ENCODE data around the gene ADGRB3. TPM values are rescaled to one million over a fixed set of nuclear protein-coding genes. Genes with fewer than 3 reads are reported as not detected.

Gene ADGRB3
- total RNA-seq, 1 donor from 2014 or later, result 8.5 TPM

DNA sequence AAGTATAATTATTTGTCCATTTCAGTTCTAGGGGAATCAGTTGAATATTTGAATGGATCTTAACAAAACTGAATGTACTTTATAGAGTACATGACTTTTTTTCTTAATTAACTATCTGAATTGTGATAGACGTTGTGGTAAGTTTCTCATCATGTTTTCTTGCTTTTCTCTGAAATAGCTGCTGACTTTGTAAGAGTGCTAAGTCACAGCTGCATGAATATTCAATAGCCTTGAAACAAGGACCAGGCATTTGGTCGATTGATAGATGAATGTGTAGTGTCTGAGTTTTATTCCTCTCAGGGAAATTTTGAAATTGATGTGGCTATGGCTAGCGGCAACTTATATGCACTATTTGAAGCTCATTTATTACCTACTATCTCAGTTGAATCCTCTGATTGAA, 56.0 kb downstream of the ADGRB3 start:
- intact Hi-C loops (cut with DNase I), result no loop called here
- no peak for ATAC-seq
- no peak for DNase-seq (ENCODE audit: low spot score)

DNA sequence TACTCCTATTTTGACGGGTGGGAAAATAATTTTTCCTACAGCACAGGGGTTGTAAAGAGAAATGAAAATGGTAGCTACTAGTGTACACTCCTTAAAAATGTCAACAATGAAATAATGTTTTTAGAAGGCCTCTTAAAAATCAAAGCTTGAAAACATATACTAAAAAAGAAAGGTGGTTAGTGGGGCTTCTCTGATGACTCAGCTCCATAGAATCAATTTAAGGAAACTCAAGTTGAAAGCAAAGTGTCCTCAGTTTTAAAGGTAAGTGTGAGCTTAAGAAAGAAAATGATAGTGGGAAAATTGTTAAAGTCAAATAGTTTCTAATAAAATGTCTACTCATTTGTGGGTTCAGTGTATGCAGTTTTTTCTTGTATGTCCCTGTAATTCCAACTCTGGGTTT, 58.2 kb downstream of the ADGRB3 start:
- DNase-seq (ENCODE audit: low spot score) (no peak), ATAC-seq (no peak)
- intact Hi-C loops (cut with DNase I), result no loop called here

DNA sequence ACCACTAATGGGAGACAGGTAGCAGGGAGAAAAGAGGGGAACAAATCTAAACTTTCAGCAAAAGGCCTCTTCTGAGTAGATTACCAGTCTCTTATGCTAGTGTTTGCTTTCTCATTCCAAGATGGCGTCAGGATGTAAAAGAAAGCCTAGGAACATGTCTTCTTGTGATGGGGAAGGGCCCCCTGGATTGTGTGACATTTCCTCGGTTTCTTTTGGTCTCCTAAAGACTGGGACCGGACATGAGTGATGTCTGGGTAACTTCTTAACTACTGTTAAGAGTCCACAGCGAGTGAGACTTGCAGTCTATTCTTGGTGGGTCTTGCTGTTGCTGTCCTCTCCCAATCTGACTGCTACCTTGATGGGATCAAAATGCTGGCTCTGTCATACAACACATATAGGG, 60.3 kb downstream of the ADGRB3 start:
- intact Hi-C loops (cut with DNase I), result no loop called here
- DNase-seq (ENCODE audit: low spot score) (no peak), ATAC-seq (no peak)

DNA sequence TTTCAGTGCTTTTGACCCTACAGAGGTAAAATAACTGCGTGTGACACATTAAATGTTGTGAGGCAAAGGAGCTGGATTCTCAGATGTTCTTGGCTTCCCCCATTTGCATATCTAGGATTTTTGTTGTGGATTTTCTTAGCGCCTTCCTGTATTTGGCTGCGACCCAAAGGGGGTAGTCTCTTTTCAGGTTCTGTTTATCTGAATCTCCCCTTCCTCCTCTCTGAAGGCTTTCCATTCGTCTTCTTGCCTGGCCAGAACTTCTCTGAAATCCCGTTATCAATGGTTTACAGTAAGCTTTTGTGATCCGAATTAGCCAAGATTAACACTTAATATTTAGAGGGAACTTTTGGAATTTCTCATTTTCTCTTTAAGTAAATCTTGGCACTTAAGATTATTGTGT, 60.8 kb downstream of the ADGRB3 start:
- intact Hi-C loops (cut with DNase I), result no loop called here
- ATAC-seq (no peak), DNase-seq (ENCODE audit: low spot score) (no peak)

DNA sequence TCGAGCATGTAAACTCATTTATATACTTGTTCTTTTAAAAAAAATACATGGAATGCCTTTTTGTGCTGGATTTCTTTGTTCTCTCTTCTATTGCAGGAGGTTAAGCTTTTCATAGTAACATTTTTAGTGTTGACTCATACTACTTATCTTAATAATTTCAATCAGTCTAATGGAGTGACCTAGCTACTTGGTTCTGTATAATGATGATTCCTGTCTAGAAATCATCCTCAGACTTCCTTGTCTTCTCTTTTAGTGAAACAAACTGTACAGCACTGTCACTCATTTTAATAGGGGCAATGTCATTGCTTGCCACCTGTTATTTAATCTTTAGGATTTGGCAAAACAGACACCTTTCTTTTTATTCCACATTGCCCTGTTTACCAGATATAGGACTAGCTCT, 62.3 kb downstream of the ADGRB3 start:
- ATAC-seq, result no peak
- DNase-seq (ENCODE audit: low spot score), result no peak
- intact Hi-C loops (cut with DNase I), result no loop called here

DNA sequence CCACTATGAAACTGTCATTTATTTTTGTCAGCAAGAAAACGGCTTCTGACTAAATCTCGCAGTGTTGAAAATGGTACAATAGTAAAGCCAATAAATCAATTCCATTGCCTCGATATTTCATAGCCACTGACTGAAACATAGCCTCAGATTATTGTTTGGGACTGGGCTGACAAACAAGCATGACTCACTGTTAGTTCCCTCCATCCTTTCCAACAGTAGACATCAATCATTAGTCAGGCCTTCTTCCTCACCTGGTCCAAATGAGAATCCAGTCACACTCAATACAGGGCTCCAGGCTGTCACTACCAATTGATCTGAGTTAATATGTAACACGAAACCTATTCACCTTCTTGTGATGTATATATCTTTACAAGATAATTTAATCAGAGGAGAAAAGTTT, 66.1 kb downstream of the ADGRB3 start:
- ATAC-seq (no peak), DNase-seq (ENCODE audit: low spot score) (no peak)
- intact Hi-C loops (cut with DNase I), result no loop called here

DNA sequence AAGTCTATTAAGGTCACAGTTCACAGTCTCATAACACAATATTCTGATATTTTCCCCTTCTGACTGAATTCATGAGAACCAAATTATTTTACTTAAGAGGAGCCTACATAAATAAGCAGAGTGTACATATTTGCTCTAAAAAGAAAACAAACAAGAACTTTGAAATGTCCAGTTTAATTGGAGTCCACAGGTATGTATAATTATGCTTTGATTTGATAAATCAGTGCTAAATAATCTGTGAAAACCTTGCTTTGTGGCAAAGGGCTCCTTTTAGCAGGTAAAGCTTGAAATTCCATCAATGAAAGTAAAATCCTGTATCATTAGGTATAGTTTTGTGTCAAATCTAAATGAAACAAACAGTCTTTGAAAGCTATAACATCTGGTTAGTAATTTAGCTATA, 69.4 kb downstream of the ADGRB3 start:
- DNase-seq (ENCODE audit: low spot score) (no peak), ATAC-seq (no peak)
- intact Hi-C loops (cut with DNase I), result no loop called here

DNA sequence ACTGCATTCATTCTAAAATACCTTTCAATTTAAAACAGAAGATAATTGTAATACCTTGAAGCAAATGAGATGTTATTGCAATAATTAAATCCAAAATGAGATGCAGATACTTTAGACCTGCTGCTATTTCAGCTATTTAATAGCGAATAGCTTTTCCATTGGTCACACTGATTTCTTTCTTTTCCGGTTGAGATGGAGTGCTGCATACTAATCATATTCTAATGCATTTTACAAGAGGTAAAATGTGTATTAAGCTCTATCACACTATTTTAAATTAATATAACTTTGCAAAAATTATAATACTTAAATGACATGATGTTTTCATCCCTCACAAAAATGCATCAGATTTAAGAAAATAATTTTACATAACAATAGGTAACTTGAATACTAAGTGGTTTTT, 74.0 kb downstream of the ADGRB3 start:
- intact Hi-C loops (cut with DNase I), result no loop called here
- no peak for DNase-seq (ENCODE audit: low spot score)
- no peak for ATAC-seq

DNA sequence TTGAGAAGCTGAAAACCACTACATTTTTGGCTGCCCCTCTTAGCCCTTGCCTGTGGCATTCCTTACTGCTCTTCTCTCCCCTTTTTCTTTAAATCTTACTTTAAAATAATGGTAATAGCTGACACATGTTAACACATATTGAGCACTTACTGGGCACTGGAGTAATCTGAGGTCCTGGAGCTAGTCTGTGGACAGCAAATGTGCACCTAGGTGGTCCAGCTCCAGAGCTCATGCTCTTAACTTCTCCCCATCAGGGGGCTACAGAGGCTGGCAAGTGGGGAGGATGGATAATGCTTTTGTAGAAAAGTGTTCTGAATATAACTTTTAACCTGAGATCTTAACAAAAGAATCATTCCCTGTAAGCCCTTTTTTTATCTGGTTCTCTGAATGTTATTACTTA, 74.8 kb downstream of the ADGRB3 start:
- intact Hi-C loops (cut with DNase I), result no loop called here
- ATAC-seq (no peak), DNase-seq (ENCODE audit: low spot score) (no peak)

DNA sequence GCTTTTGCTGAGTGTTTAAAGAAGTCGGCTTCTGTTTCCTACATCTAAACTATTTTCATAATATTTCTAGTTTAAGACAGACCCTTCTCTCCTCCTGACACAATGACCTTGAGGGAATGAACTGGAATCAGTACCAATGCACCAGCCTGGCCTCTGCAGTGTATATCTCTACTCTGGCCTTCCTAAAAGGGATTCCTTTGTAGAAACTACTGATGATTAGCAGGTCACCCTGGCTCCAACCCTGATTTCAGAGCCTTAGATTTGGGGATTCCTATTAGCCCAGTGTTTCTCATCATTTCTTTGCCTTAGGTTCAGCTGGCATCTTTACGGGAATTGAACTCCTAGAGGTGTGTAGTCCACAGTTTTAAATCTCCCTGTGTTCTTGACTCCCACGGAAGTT, 75.4 kb downstream of the ADGRB3 start:
- DNase-seq (ENCODE audit: low spot score) (no peak), ATAC-seq (no peak)
- intact Hi-C loops (cut with DNase I), result no loop called here

DNA sequence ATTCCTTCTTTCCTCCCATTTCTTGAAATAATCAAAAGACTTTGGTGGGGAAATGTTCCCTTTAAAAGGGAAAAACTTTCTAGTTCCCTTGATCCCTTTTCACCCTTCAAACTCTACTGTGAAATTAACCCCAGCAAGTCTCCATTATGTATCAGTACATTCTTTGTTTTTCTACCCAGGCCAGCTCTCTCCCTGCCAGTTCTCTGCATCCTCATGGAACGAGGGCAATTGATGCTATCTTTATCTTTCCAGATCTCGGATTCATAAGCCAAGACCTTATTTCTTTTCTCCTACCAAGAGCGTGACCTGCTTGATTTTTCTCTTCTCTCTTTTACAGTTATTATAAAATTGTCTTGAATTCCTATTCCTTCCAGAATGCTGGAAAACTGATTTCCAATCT, 75.8 kb downstream of the ADGRB3 start:
- intact Hi-C loops (cut with DNase I), result no loop called here
- DNase-seq (ENCODE audit: low spot score) (no peak), ATAC-seq (no peak)

DNA sequence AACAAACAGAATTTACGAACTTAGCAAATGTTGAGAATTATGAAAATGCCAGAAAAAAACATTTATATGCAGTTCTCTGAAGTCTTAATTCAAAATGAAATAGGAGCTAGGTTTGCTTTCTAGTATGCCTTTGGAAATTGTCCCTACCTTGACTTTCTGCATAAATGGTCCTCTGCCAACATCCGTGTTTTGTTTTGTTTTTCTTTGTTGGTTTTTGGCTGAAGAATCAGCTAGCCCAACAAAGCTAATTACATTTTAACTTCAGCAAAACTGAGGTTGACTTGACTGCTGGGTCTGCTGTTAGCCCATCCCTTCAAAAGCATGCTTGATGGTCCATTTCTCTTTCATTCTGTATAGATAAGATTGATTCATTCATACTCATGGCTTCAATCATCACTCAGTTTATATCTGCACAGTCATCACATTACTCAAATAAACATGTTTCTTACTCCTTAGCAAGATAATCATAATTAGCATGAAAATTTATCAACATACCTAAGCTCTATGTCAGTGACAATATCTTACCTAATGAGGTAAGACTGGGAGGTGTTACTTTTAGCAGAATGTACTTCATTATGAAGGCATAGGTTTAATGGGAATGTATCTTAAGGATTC, 76.4 kb downstream of the ADGRB3 start:
- ATAC-seq, result no peak
- DNase-seq (ENCODE audit: low spot score), result no peak
- intact Hi-C loops (cut with DNase I), result no loop called here

DNA sequence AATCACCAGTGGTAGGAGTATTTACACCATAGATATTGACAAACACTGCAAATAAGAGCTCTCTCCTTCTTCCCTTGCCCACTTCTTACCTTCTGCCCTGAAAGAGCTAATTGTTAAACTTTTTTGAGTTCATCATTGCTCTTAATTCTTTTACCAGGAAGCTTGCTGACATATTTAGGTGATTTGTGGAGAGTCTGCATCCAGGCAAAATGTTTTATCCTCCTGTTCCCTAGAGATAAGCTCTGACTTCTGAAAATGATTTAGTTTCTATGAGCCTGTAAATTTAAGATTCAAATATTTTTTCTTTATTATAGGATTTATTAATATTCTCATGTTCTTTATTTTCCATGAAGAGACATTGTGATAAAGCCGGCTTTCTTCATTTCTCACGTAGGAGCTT, 81.5 kb downstream of the ADGRB3 start:
- intact Hi-C loops (cut with DNase I), result no loop called here
- DNase-seq (ENCODE audit: low spot score) (no peak), ATAC-seq (no peak)

DNA sequence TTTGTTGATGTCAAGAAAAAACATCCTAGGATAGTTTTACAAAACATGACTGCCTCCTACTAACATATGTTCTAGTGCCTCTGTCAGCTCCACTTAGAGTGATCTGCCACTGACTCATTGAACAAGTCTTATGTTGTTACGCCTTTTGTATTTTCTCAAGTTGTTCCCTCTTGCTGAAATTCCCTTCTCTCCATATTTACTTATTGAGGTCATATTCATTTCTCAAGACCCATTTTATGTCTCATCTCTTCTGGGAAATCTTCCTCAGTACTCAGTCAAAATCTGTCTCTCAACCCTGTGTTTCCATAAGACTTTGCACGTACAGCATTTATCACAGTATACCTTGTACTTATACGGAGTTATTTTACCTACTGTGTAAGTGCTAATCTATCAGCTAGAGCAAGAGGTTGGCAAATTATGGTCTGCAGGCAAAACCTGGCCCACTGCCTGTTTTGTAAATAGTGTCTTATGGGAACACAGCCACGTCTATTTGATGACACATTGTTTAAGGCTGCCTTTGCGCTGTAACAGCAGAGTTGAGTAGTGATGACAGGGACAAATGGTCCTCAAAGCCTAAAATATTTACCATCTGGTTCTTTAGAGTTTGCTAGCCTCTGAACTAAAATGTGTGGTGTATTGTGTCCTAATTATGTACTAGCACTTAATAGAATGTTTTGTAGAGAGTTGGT, 83.4 kb downstream of the ADGRB3 start:
- no peak for ATAC-seq
- intact Hi-C loops (cut with DNase I), result no loop called here
- no peak for DNase-seq (ENCODE audit: low spot score)

DNA sequence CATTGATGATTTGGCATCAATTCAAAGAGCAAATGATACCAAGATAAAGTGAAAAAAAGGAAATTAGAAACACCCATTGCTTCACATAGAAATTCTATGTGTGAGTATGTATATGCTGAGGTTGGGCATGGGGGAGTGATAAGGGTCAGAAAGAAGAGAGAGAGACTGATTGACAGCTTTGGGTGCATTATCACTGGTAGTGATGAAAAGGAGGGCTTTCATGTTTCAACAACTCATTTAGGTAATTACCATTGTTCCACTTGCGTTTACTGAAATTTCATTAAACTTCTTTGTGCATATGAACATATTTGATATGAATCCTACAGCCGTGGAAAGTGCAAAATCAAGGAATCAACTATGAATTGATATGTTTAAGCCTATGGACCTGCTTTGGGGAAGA, 84.7 kb downstream of the ADGRB3 start:
- DNase-seq (ENCODE audit: low spot score) (no peak), ATAC-seq (no peak)
- intact Hi-C loops (cut with DNase I), result no loop called here

DNA sequence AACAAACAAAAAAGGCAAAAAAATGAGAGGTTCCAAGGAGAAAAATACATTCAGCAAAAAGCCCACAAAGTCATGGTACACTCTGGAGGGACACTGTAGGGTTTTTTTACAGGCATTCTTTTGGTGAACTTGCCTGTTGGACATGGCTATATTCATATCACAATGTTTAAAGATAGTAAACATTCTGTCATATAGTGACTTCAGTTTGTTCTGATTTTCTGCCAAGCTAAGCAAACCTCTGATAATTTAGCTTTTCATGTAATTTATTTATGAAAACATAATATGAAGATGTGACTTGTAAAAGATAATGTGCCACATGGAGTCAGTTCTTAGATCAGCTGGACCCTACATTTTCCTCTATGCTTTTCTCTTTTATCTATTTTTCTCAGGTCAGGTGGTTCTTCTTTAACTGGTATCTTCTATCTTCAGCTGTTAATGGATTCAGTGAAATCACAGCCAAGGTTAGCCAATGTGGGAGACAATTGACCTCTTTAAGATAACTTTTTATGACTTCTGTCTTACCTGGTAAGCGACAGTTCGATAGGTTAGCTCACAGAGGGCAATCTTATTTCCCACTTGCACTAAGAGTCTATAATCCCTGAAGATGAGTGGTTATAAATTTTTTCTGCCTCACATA, 87.9 kb downstream of the ADGRB3 start:
- ATAC-seq (no peak), DNase-seq (ENCODE audit: low spot score) (no peak)
- intact Hi-C loops (cut with DNase I), result no loop called here

DNA sequence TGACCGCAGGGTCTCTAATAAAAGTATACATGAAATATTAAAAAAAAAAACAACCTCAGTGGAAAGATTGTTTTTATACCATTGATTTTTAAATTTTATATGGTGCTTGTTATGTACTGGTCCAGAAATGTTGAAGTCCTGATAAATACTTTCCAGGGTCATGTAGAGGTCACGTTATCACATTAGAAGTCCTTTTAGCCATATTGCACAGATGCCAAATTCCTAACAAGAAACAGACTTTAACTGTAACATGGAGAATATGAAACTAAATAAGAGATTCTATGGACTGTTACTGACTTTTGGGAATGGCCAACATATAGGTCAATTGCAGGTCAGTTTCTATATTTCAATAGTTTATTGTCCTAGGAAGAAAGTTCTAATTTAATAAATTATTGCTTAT, 89.0 kb downstream of the ADGRB3 start:
- ATAC-seq, result no peak
- intact Hi-C loops (cut with DNase I), result no loop called here
- DNase-seq (ENCODE audit: low spot score), result no peak

DNA sequence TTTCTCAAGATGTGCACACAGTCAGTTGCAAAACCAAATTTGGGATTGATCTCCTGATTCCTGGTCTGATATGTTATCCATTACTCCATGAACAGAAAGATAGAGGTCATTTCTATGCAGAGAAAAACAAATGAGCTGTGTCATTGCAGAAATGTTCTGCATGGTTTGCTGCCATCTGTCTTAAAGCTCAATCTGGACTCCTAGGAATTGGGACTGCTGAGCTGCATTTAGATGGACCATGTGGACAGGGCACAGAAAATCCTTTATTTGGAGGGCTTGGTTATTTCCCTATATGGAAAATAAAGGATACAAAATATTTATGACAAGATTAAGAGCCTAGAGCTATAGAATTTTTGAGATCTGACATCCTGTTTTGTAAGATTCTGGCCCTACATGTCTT, 91.3 kb downstream of the ADGRB3 start:
- ATAC-seq, result no peak
- intact Hi-C loops (cut with DNase I), result no loop called here
- no peak for DNase-seq (ENCODE audit: low spot score)

DNA sequence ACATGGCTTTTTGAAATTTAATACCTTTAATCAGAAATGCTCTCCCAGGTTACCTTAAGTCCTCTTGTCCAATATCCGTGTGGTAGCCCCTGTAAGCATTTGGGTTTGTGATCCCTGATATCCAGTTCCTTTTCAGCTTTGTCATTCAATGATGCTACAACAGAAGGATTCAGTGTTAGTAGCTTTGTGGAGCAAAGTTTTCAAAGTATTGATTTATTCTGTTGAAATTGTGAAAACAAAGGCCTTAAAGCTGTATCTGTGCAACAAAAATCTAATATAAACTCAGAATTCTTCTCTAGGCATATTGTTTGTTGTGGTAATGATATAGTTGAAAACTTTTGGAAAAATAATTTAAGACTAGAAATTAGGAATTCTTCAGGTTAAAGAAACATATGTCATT, 91.9 kb downstream of the ADGRB3 start:
- DNase-seq (ENCODE audit: low spot score) (no peak), ATAC-seq (no peak)
- intact Hi-C loops (cut with DNase I), result no loop called here

DNA sequence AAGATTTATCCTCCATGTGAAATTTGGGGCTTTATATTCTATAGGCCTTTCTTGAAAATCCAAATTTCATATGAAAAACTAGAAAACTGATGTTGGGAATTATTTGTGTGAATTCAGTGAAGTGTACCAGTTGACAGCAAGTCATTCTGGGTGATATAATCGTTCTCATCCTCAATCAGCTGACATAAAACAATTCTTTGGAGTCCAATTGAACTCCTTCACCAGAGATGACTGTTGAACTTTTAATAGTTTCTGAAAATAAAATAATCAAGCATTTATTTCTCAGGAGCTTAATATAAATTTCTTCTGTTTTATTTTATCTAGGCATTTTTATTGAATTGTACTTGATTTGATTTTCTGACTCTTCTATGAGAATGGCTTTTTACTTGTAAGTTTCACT, 92.6 kb downstream of the ADGRB3 start:
- ATAC-seq (no peak), DNase-seq (ENCODE audit: low spot score) (no peak)
- intact Hi-C loops (cut with DNase I), result no loop called here
